Tibial nerve (tissue), 3 donors: ENCODE results near the gene EFNB1.

ENCODE experiments used
- CTCF ChIP-seq, 5 experiments: fragments of 200-600 bp in 3 of 5; fragments of 450-650 bp in 2 of 5; sonication (generic) in 3 of 5; IDR thresholded peaks; one replicate each; pipeline ENCODE4 v1.5.1; 2016 to 2019; ENCODE audit warnings: antibody characterized with exemption in 5 of 5, mild to moderate bottlenecking in 3 of 5, moderate library complexity in 2 of 5
- POLR2A ChIP-seq, 2 donors: fragments of 450-650 bp; IDR thresholded peaks; one replicate each; pipeline ENCODE4 v1.6.1; 2017; ENCODE audit warnings: antibody characterized with exemption in 2 of 2, mild to moderate bottlenecking in 2 of 2, moderate library complexity in 2 of 2

GRCh38 chrX:68824565-68825125 lies 4.2 kb upstream of the EFNB1 start:
- no peak for TF ChIP-seq POLR2A (IDR thresholded peaks at IDR 0.05)
- TF ChIP-seq CTCF (IDR thresholded peaks at IDR 0.05) = no peak
